SK-N-MC (cell line): ENCODE data around the gene PES1.
A peak's percentile ranks its signal among the peaks of the same experiment; 100 is the strongest.
"Not testable (repeated sequence)": the region's sequence is repeated elsewhere in the genome, so short reads cannot be mapped to it uniquely, and the experiment has no call there.

ENCODE experiments used
- DNase-seq: peaks from one replicate; pipeline ENCODE4 v3.0.0-alpha.2; 2011; ENCODE audit warnings: low read depth, low spot score
- H3K27ac ChIP-seq: fragments of 200-600 bp; sonication (generic); 2 replicates; pipeline ENCODE4 v1.5.1; 2016; ENCODE audit warnings: mixed run types
- H3K36me3 ChIP-seq: fragments of 200-600 bp; sonication (generic); 2 replicates; pipeline ENCODE4 v1.6.1; 2017; ENCODE audit warnings: antibody characterized with exemption, low read length, mixed read lengths; ENCODE audit not compliant: insufficient read depth
- H3K4me3 ChIP-seq: fragments of 200-600 bp; sonication (generic); 2 replicates; pipeline ENCODE4 v1.5.1; 2016
- H3K9ac ChIP-seq: fragments of 200-600 bp; sonication (generic); 2 replicates; pipeline ENCODE4 v1.8.0; 2017; ENCODE audit warnings: mixed run types, mixed read lengths; ENCODE audit not compliant: insufficient read length
- H3K9me3 ChIP-seq: fragments of 200-600 bp; sonication (generic); 2 replicates; pipeline ENCODE4 v1.6.1; 2017; ENCODE audit warnings: low read depth, mild to moderate bottlenecking, antibody characterized with exemption, low read length, moderate library complexity, mixed read lengths
- EZH2 ChIP-seq: fragments of 200-600 bp; sonication (generic); IDR thresholded peaks from one replicate; pipeline ENCODE4 v1.6.1; 2017; ENCODE audit warnings: antibody characterized with exemption
- FOXP2 ChIP-seq: optimal IDR thresholded peaks from 2 replicates; pipeline ENCODE3; 2011; ENCODE audit warnings: mild to moderate bottlenecking, moderate library complexity; ENCODE audit not compliant: insufficient read depth; ENCODE audit errors: extremely low read length, control extremely low read depth
- POLR2AphosphoS5 ChIP-seq: IDR thresholded peaks from 2 replicates; pipeline ENCODE4 v1.6.1; 2012; ENCODE audit warnings: mild to moderate bottlenecking, low read depth, low read length, borderline replicate concordance

The PES1 gene

GRCh38 chr22:30541961-30542810 lies 49.5 kb downstream of the PES1 start:
- no peak overlapping the region for H3K27ac ChIP-seq
- H3K36me3 ChIP-seq, result no peaks in the 10 kb centered on the region
- no peaks in the 10 kb centered on the region for H3K9me3 ChIP-seq
- DNase-seq, result no peak
- TF ChIP-seq FOXP2 (no peak), EZH2 (peak; percentile 68)
- H3K9ac ChIP-seq, result no peak overlapping the region
- H3K4me3 ChIP-seq, result no peak overlapping the region

- not testable (repeated sequence) for H3K27ac ChIP-seq, DNase-seq, H3K9me3 ChIP-seq, H3K4me3 ChIP-seq, H3K9ac ChIP-seq, H3K36me3 ChIP-seq
These were observed 50.2 kb downstream of the PES1 start for GRCh38 chr22:30541511-30541910.

GRCh38 chr22:30539368-30539767 lies 52.3 kb downstream of the PES1 start:
- Histone ChIP-seq H3K36me3 (no peaks in the 10 kb centered on the region), H3K4me3 (no peak overlapping the region), H3K9me3 (no peaks in the 10 kb centered on the region), H3K9ac (no peak overlapping the region), H3K27ac (no peak overlapping the region)
- no peak for DNase-seq
- TF ChIP-seq EZH2, result no peak
- no peak for TF ChIP-seq POLR2AphosphoS5
- TF ChIP-seq FOXP2, result no peak

- TF ChIP-seq POLR2AphosphoS5 (no peak), FOXP2 (no peak), EZH2 (no peak)
- Histone ChIP-seq H3K27ac (no peak overlapping the region), H3K36me3 (no peaks in the 10 kb centered on the region), H3K9me3 (no peaks in the 10 kb centered on the region), H3K4me3 (no peak overlapping the region), H3K9ac (no peak overlapping the region)
- no peak for DNase-seq
These were observed 53.4 kb downstream of the PES1 start for GRCh38 chr22:30538280-30538679.

GRCh38 chr22:30537083-30537731 lies 54.5 kb downstream of the PES1 start:
- DNase-seq, result no peak
- TF ChIP-seq FOXP2 (no peak), EZH2 (no peak), POLR2AphosphoS5 (no peak)
- H3K9ac ChIP-seq, result no peak overlapping the region
- no peaks in the 10 kb centered on the region for H3K36me3 ChIP-seq
- H3K4me3 ChIP-seq, result no peak overlapping the region
- no peaks in the 10 kb centered on the region for H3K9me3 ChIP-seq
- H3K27ac ChIP-seq, result no peak overlapping the region

GRCh38 chr22:30535182-30535581 lies 56.5 kb downstream of the PES1 start:
- Histone ChIP-seq H3K9me3 (no peaks in the 10 kb centered on the region), H3K9ac (no peak overlapping the region), H3K36me3 (no peaks in the 10 kb centered on the region), H3K4me3 (no peak overlapping the region), H3K27ac (no peak overlapping the region)
- no peak for DNase-seq
- no peak for TF ChIP-seq FOXP2
- TF ChIP-seq EZH2, result no peak
- no peak for TF ChIP-seq POLR2AphosphoS5

- TF ChIP-seq POLR2AphosphoS5 (no peak), FOXP2 (no peak), EZH2 (no peak)
- no peak overlapping the region for H3K27ac ChIP-seq
- H3K9ac ChIP-seq, result no peak overlapping the region
- no peak overlapping the region for H3K4me3 ChIP-seq
- no peaks in the 10 kb centered on the region for H3K36me3 ChIP-seq
- no peaks in the 10 kb centered on the region for H3K9me3 ChIP-seq
- DNase-seq, result no peak
These were observed 59.8 kb downstream of the PES1 start for GRCh38 chr22:30531651-30532608.

- TF ChIP-seq POLR2AphosphoS5 (no peak), EZH2 (no peak), FOXP2 (no peak)
- H3K27ac ChIP-seq, result no peak overlapping the region
These were observed 65.1 kb downstream of the PES1 start for GRCh38 chr22:30526656-30527055.

More at GRCh38 chr22:30526656-30527055, 65.1 kb downstream of the PES1 start:
- DNase-seq, result no peak
- Histone ChIP-seq H3K36me3 (no peaks in the 10 kb centered on the region), H3K9ac (no peak overlapping the region), H3K9me3 (no peaks in the 10 kb centered on the region), H3K4me3 (no peak overlapping the region)
